Central memory CD8-positive, alpha-beta T cell (primary cell): ENCODE data around the gene RGS10.
A peak's percentile ranks its signal among the peaks of the same experiment; 100 is the strongest.

Experiments used
- ATAC-seq: fragments of 150-1000 bp; cut with Tn5 transposase; replicated peaks from 2 replicates; pipeline ENCODE4 v1.10.0; 2022; ENCODE audit warnings: mild to moderate bottlenecking, moderate FRiP score, moderate number of reproducible peaks; ENCODE audit not compliant: poor library complexity, severe bottlenecking; ENCODE audit errors: extremely low read depth
- DNase-seq, 2 donors: peaks; one replicate each; pipeline ENCODE4 v3.0.0; 2021; ENCODE audit warnings: low spot score in 2 of 2
- H3K27ac Mint-ChIP-seq: one replicate; pipeline ENCODE4 v1.8.0; 2022; ENCODE audit warnings: low read depth, mild to moderate bottlenecking, moderate library complexity, mixed read lengths
- H3K27me3 Mint-ChIP-seq: one replicate; pipeline ENCODE4 v1.8.0; 2022; ENCODE audit warnings: mixed read lengths
- H3K36me3 Mint-ChIP-seq: one replicate; pipeline ENCODE4 v1.8.0; 2022; ENCODE audit warnings: mild to moderate bottlenecking, moderate library complexity, mixed read lengths; ENCODE audit not compliant: insufficient read depth
- H3K4me1 Mint-ChIP-seq: one replicate; pipeline ENCODE4 v1.8.0; 2022; ENCODE audit warnings: mixed read lengths
- H3K4me3 Mint-ChIP-seq: one replicate; pipeline ENCODE4 v1.8.0; 2022; ENCODE audit warnings: mild to moderate bottlenecking, moderate library complexity, mixed read lengths
- H3K9me3 Mint-ChIP-seq: one replicate; pipeline ENCODE4 v1.8.0; 2022; ENCODE audit warnings: mixed read lengths

The RGS10 gene

GRCh38 chr10:119546009-119546408, 3.5 kb upstream of the RGS10 start:
- DNase-seq (no peak), ATAC-seq (no peak)
- Mint-ChIP-seq H3K36me3 (peaks cover 3% of the 10 kb centered on the region), H3K4me1 (peaks cover 18% of the 10 kb centered on the region), H3K4me3 (no peak overlapping the region), H3K9me3 (no peaks in the 10 kb centered on the region), H3K27me3 (peaks cover 25% of the 10 kb centered on the region), H3K27ac (no peak overlapping the region)

GRCh38 chr10:119545310-119545709, 2.8 kb upstream of the RGS10 start:
- H3K36me3 Mint-ChIP-seq: peaks cover 3% of the 10 kb centered on the region
- peaks cover 25% of the 10 kb centered on the region for H3K4me1 Mint-ChIP-seq
- no peak overlapping the region for H3K4me3 Mint-ChIP-seq
- DNase-seq (no peak), ATAC-seq (no peak)
- no peaks in the 10 kb centered on the region for H3K9me3 Mint-ChIP-seq
- peaks cover 25% of the 10 kb centered on the region for H3K27me3 Mint-ChIP-seq
- H3K27ac Mint-ChIP-seq: no peak overlapping the region

GRCh38 chr10:119543814-119544642, 1.5 kb upstream of the RGS10 start:
- peaks cover 20% of the 10 kb centered on the region for H3K27me3 Mint-ChIP-seq
- peaks cover 37% of the 10 kb centered on the region for H3K4me1 Mint-ChIP-seq
- H3K9me3 Mint-ChIP-seq: no peaks in the 10 kb centered on the region
- DNase-seq (no peak), ATAC-seq (no peak)
- H3K36me3 Mint-ChIP-seq: peaks cover 3% of the 10 kb centered on the region
- H3K27ac Mint-ChIP-seq: peak overlapping the region; percentile 94
- H3K4me3 Mint-ChIP-seq: peak overlapping the region; percentile 93

- Mint-ChIP-seq H3K27me3 (peaks cover 12% of the 10 kb centered on the region), H3K4me1 (peaks cover 46% of the 10 kb centered on the region), H3K27ac (peak overlapping the region; percentile 94), H3K36me3 (peaks cover 7% of the 10 kb centered on the region), H3K4me3 (peak overlapping the region; percentile 93), H3K9me3 (no peaks in the 10 kb centered on the region)
- DNase-seq (peak; percentile 37 to 48), ATAC-seq (peak; percentile 62)
These were observed 682 bp upstream of the RGS10 start for GRCh38 chr10:119542988-119543813.

- Mint-ChIP-seq H3K9me3 (no peaks in the 10 kb centered on the region), H3K4me1 (peaks cover 61% of the 10 kb centered on the region), H3K27ac (peak overlapping the region; percentile 14), H3K4me3 (peak overlapping the region; percentile 93), H3K36me3 (peaks cover 12% of the 10 kb centered on the region), H3K27me3 (no peaks in the 10 kb centered on the region)
- ATAC-seq (no peak), DNase-seq (peak in 1 of 2 donors; percentile 16)
These were observed 811 bp downstream of the RGS10 start for GRCh38 chr10:119541459-119542356.

- Mint-ChIP-seq H3K27me3 (no peaks in the 10 kb centered on the region), H3K4me1 (peaks cover 67% of the 10 kb centered on the region), H3K9me3 (no peaks in the 10 kb centered on the region), H3K27ac (peak overlapping the region; percentile 14), H3K4me3 (peak overlapping the region; percentile 93), H3K36me3 (peaks cover 13% of the 10 kb centered on the region)
- no peak for DNase-seq
- ATAC-seq: no peak
These were observed 1.5 kb downstream of the RGS10 start for GRCh38 chr10:119541046-119541445.

- H3K9me3 Mint-ChIP-seq: no peaks in the 10 kb centered on the region
- no peaks in the 10 kb centered on the region for H3K27me3 Mint-ChIP-seq
- DNase-seq: no peak
- H3K4me1 Mint-ChIP-seq: peaks cover 74% of the 10 kb centered on the region
- peak overlapping the region; percentile 14 for H3K27ac Mint-ChIP-seq
- ATAC-seq: no peak
- H3K4me3 Mint-ChIP-seq: peak overlapping the region; percentile 93
- H3K36me3 Mint-ChIP-seq: peaks cover 13% of the 10 kb centered on the region
These were observed 2.5 kb downstream of the RGS10 start for GRCh38 chr10:119540038-119540437.

- DNase-seq (no peak), ATAC-seq (no peak)
- Mint-ChIP-seq H3K4me3 (peak overlapping the region; percentile 93), H3K9me3 (no peaks in the 10 kb centered on the region), H3K36me3 (peaks cover 15% of the 10 kb centered on the region), H3K4me1 (peaks cover 74% of the 10 kb centered on the region), H3K27ac (peak overlapping the region; percentile 74), H3K27me3 (no peaks in the 10 kb centered on the region)
These were observed 3.1 kb downstream of the RGS10 start for GRCh38 chr10:119539359-119539825.

- DNase-seq (no peak), ATAC-seq (no peak)
- Mint-ChIP-seq H3K27ac (peak overlapping the region; percentile 74), H3K9me3 (no peaks in the 10 kb centered on the region), H3K36me3 (peaks cover 15% of the 10 kb centered on the region), H3K4me3 (peak overlapping the region; percentile 53), H3K4me1 (peaks cover 70% of the 10 kb centered on the region), H3K27me3 (no peaks in the 10 kb centered on the region)
These were observed 3.7 kb downstream of the RGS10 start for GRCh38 chr10:119538632-119539358.

GRCh38 chr10:119537953-119538630, 4.4 kb downstream of the RGS10 start:
- no peaks in the 10 kb centered on the region for H3K27me3 Mint-ChIP-seq
- DNase-seq (no peak), ATAC-seq (no peak)
- H3K4me1 Mint-ChIP-seq: peaks cover 68% of the 10 kb centered on the region
- H3K27ac Mint-ChIP-seq: peak overlapping the region; percentile 74
- peak overlapping the region; percentile 53 for H3K4me3 Mint-ChIP-seq
- peaks cover 13% of the 10 kb centered on the region for H3K36me3 Mint-ChIP-seq
- H3K9me3 Mint-ChIP-seq: no peaks in the 10 kb centered on the region

GRCh38 chr10:119536508-119537025, 6.0 kb downstream of the RGS10 start:
- Mint-ChIP-seq H3K4me3 (no peak overlapping the region), H3K9me3 (no peaks in the 10 kb centered on the region), H3K27ac (peak overlapping the region; percentile 74), H3K4me1 (peaks cover 75% of the 10 kb centered on the region), H3K27me3 (no peaks in the 10 kb centered on the region), H3K36me3 (peaks cover 13% of the 10 kb centered on the region)
- no peak for DNase-seq
- ATAC-seq: no peak
